Glutamatergic neuron (in vitro differentiated cells): ENCODE data around the gene ZC3H12D. TPM values are rescaled to one million over a fixed set of nuclear protein-coding genes. Genes with fewer than 3 reads are reported as not detected.

Source experiments
- DNase-seq: peaks from one replicate; pipeline ENCODE4 v3.0.0; 2022
- H3K27ac Mint-ChIP-seq: one replicate; pipeline ENCODE4 v1.8.0; 2020; ENCODE audit warnings: mild to moderate bottlenecking, mixed read lengths, inconsistent platforms; ENCODE audit not compliant: unreplicated experiment
- H3K27me3 Mint-ChIP-seq: one replicate; pipeline ENCODE4 v1.8.0; 2020; ENCODE audit warnings: mild to moderate bottlenecking, moderate library complexity, mixed read lengths, inconsistent platforms; ENCODE audit not compliant: unreplicated experiment
- H3K36me3 Mint-ChIP-seq: one replicate; pipeline ENCODE4 v1.8.0; 2020; ENCODE audit warnings: mild to moderate bottlenecking, mixed read lengths, inconsistent platforms; ENCODE audit not compliant: unreplicated experiment
- H3K4me1 Mint-ChIP-seq: one replicate; pipeline ENCODE4 v1.8.0; 2020; ENCODE audit warnings: mild to moderate bottlenecking, low read depth, mixed read lengths, inconsistent platforms; ENCODE audit not compliant: unreplicated experiment
- H3K4me3 Mint-ChIP-seq: one replicate; pipeline ENCODE4 v1.8.0; 2020; ENCODE audit warnings: mild to moderate bottlenecking, mixed read lengths, inconsistent platforms; ENCODE audit not compliant: unreplicated experiment
- H3K9me3 Mint-ChIP-seq: one replicate; pipeline ENCODE4 v1.8.0; 2020; ENCODE audit warnings: mild to moderate bottlenecking, moderate library complexity, mixed read lengths, inconsistent platforms; ENCODE audit not compliant: unreplicated experiment
- CTCF ChIP-seq: fragments of 200-600 bp; sonication (generic); IDR thresholded peaks from one replicate; pipeline ENCODE4 v1.5.0; 2021; ENCODE audit not compliant: partially characterized antibody, unreplicated experiment
- total RNA-seq: library from RNA; stranded (reverse); fragmentation: NEBNext Ultra II Directional; extraction: Animal tissue kit (Norgen Biotek cat#: 25700); gene quantifications from one replicate; pipeline ENCODE4 v1.2.1, GENCODE V29; 2021; ENCODE audit not compliant: unreplicated experiment

ZC3H12D gene
- total RNA-seq, 1 donor from 2014 or later: 48.7 TPM

- no peak overlapping the region for H3K4me3 Mint-ChIP-seq
- no peaks in the 10 kb centered on the region for H3K36me3 Mint-ChIP-seq
- H3K4me1 Mint-ChIP-seq: no peaks in the 10 kb centered on the region
- H3K9me3 Mint-ChIP-seq: no peaks in the 10 kb centered on the region
- TF ChIP-seq CTCF: no peak
- H3K27ac Mint-ChIP-seq: no peak overlapping the region
- no peak for DNase-seq
- H3K27me3 Mint-ChIP-seq: peaks cover 2% of the 10 kb centered on the region
These were observed 9.0 kb upstream of the ZC3H12D start for GRCh38 chr6:149493761-149494320.

GRCh38 chr6:149492798-149493343 lies 8.1 kb upstream of the ZC3H12D start:
- H3K4me3 Mint-ChIP-seq: no peak overlapping the region
- no peak for DNase-seq
- no peaks in the 10 kb centered on the region for H3K4me1 Mint-ChIP-seq
- H3K27me3 Mint-ChIP-seq: peaks cover 2% of the 10 kb centered on the region
- no peaks in the 10 kb centered on the region for H3K9me3 Mint-ChIP-seq
- TF ChIP-seq CTCF: no peak
- H3K27ac Mint-ChIP-seq: no peak overlapping the region
- H3K36me3 Mint-ChIP-seq: no peaks in the 10 kb centered on the region

DNA sequence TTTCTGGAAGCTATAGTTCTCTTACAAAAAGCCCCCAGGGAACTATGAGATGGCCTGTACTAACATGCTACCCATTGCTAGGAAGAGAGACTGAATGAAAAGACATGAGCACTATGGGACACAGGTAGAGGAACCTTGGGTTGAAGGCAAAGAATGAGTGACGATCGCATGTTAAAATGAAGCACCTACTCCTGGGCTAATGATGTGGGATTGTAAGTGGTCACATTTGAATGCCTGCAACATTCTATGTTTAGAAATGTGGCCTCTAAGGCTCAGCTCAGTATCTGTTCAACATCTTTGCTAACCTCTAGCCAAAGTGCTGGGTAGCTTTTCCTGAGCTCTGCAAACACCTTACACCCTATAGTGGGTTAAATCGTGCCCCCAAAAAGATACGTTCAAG lies 5.2 kb upstream of the ZC3H12D start:
- TF ChIP-seq CTCF: no peak
- Mint-ChIP-seq H3K27ac (no peak overlapping the region), H3K27me3 (peaks cover 2% of the 10 kb centered on the region), H3K9me3 (peaks cover 1% of the 10 kb centered on the region), H3K4me1 (no peaks in the 10 kb centered on the region), H3K36me3 (no peaks in the 10 kb centered on the region), H3K4me3 (no peak overlapping the region)
- no peak for DNase-seq

DNA sequence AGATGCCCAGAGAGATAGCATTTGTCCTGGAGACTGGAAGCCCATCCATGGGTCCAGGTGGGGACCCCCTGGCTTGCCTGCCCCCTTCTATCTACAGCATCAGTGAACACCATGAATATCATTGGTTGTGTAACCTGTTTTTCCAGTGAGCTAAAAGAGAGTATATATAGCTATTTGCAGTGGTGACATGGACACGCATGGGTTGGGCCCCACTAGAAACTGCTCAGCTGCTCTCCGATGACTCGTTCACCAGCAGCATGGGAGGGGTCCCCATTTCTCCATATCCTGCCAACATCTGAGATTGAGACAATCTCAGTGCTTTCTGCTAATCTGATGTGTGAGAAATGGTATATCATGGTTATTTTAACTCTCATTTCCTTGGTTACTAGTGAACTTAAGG lies 4.0 kb upstream of the ZC3H12D start:
- no peaks in the 10 kb centered on the region for H3K4me1 Mint-ChIP-seq
- H3K9me3 Mint-ChIP-seq: peaks cover 1% of the 10 kb centered on the region
- H3K27me3 Mint-ChIP-seq: peaks cover 2% of the 10 kb centered on the region
- DNase-seq: no peak
- H3K4me3 Mint-ChIP-seq: no peak overlapping the region
- H3K36me3 Mint-ChIP-seq: no peaks in the 10 kb centered on the region
- no peak for TF ChIP-seq CTCF
- H3K27ac Mint-ChIP-seq: no peak overlapping the region

- peaks cover 2% of the 10 kb centered on the region for H3K27me3 Mint-ChIP-seq
- H3K4me3 Mint-ChIP-seq: no peak overlapping the region
- H3K4me1 Mint-ChIP-seq: no peaks in the 10 kb centered on the region
- no peak for TF ChIP-seq CTCF
- no peak for DNase-seq
- no peak overlapping the region for H3K27ac Mint-ChIP-seq
- H3K36me3 Mint-ChIP-seq: no peaks in the 10 kb centered on the region
- H3K9me3 Mint-ChIP-seq: peaks cover 1% of the 10 kb centered on the region
These were observed 2.5 kb upstream of the ZC3H12D start for GRCh38 chr6:149487316-149487715.
